Subcutaneous adipose tissue (tissue), 4 donors: ENCODE measurements around the gene ACVR1. TPM values are rescaled to one million over a fixed set of nuclear protein-coding genes. Genes with fewer than 3 reads are reported as not detected.

ENCODE experiments used
- CTCF ChIP-seq: fragments of 450-650 bp; IDR thresholded peaks from one replicate; pipeline ENCODE4 v1.5.1; 2016; ENCODE audit warnings: low read depth, mild to moderate bottlenecking, control low read depth, antibody characterized with exemption, moderate library complexity
- total RNA-seq, 4 donors: library from RNA; depleted of rRNA; stranded (reverse); fragments of >200 nt; gene quantifications; one replicate each; pipeline ENCODE4 v1.1.0, GENCODE V29; 2016

The ACVR1 gene
- total RNA-seq, 4 donors from 2014 or later, result 34.7 to 49.6 (median 44.2) TPM

DNA sequence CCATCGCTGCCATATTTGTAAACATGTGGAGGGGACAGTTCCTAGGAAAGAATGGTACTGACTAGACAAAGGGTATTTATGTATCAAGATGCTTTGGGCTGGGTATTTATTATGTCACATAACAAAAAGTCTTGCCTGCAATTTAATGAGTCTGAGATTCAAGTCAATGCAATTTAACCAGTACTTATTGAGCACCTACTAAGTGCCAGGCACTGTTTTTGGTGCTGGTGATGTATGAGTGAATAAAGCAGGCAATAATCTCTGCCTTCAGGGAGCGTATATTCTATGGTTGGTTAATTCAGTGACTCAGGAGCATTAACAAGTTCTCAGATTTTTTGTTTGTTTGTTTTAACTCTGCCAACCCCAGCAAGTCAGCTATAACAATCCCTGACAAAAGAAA lies 24.6 kb upstream of the ACVR1 start:
- no peak for TF ChIP-seq CTCF

DNA sequence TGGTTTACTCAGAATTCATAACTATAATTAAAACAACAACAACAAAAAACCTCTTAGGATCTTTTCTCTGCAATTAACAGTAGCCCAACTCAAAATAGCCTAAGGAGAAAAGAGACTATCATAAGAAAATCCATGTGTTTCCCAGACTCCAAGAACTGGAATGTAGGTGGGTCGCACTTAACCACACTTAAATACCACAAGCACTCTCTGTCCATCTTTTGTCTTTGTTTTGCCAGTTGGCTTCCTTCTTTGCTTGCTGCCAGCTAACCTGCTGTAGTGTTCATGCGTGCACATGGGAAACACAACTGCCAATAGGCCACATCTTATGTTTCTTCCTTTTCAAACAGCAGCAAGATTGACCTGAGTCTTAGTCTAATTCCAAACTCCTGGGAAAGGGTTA lies 24.1 kb upstream of the ACVR1 start:
- no peak for TF ChIP-seq CTCF

- no peak for TF ChIP-seq CTCF
These were observed 23.2 kb upstream of the ACVR1 start for GRCh38 chr2:157899125-157899839.

DNA sequence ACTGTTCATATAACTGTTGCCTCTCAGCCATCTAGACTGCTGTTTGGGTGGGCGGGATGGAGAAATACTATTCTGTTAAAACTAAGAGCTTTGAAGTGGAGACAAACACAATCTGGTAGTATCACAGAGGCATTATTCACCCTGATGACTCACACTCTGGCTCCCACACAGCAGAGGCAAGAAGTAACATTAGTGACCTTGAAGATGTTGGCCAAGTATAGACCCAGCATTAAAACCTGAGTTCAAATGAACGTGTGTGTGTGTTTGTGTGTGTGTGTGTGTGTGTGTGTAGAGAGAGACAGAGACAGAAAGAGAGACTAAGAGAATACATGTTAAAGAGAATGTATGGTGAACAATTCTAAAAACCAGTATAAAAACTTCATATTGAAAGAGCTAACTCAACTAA lies 22.5 kb upstream of the ACVR1 start:
- no peak for TF ChIP-seq CTCF

DNA sequence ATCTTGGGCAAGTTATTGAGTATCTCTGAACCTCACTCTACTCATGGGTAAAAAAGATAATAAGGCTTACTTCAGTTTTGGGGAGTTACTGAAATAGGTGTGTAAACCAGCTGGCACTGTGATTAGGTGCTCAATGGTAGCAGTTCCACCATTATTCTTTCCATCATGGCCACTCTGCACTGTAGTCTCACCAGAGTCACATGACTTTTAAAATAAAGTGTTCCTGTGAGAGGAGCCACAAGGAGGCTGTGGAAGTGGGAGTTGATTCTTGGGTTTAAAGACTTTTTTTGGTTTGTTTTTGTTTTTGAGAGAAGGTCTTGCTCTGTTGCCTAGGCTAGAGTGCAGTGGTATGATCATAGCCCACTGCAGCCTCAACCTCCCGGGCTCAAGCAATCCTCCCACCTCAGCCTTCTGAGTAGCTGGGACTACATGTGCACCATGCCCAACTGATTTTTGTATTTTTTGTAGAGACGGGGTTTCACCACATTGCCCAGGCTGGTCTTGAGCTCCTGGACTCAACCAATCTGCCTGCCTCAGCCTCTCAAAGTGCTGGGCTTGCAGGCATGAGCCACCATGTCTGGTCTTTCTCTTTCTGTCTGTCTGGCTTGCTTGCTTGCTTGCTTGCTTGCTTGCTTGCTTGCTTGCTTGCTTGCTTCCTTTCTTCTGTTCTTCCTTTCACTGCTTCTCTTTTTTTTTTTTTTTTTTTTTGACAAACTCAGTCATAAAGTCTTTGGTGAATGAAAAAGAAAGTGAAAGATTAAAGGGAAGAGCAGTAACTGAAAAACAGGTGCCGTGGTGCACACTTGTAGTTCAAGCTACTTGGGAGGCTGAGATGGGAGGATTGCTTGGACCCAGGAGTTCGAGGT lies 21.2 kb upstream of the ACVR1 start:
- no peak for TF ChIP-seq CTCF

DNA sequence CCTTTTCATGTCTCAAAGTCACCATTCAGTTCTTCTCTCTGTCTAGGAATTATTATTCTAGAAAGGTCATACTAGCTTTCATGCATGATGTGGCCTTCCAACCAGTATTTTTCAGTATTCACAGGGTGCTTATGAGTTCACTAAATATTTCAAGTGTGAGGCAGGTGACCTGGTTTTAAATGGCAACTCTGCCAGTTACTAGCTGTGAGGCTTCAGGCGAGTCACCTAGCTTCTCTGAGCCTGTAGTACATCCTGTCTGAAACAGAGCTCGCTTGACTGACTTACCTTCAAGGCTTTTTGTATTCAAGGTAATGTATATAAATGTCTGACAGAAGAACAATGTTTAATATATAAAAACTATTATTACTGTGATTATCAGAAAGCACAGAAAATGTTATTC lies 19.4 kb upstream of the ACVR1 start:
- TF ChIP-seq CTCF, result no peak

GRCh38 chr2:157894694-157895435 lies 18.7 kb upstream of the ACVR1 start:
- TF ChIP-seq CTCF, result no peak
